ENCODE results near the gene RAB7B.
A peak's percentile ranks its signal among the peaks of the same experiment; 100 is the strongest.

The RAB7B gene

GRCh38 chr1:205930195-205930577, 73.0 kb downstream of the RAB7B start:
- no peak for TF ChIP-seq MAX (IDR thresholded peaks at IDR 0.05; ENCODE audit: low read depth, low read length)
- TF ChIP-seq CTCF (IDR thresholded peaks at IDR 0.05; ENCODE audit: low read depth, low read length): no peak
- no peak for TF ChIP-seq POLR2A (IDR thresholded peaks at IDR 0.05; ENCODE audit: extremely low read depth, insufficient read length)

GRCh38 chr1:205929496-205930194, 73.5 kb downstream of the RAB7B start:
- no peak overlapping the region for H3K4me3 ChIP-seq (ENCODE audit: low read depth, low read length)
- peak; percentile 52 for DNase-seq (ENCODE audit: low read depth)
- no peak for TF ChIP-seq CTCF (IDR thresholded peaks at IDR 0.05; ENCODE audit: low read depth, low read length)
- no peak for TF ChIP-seq POLR2A (IDR thresholded peaks at IDR 0.05; ENCODE audit: extremely low read depth, insufficient read length)
- no peak for TF ChIP-seq MAX (IDR thresholded peaks at IDR 0.05; ENCODE audit: low read depth, low read length)
- TF ChIP-seq MYC (IDR thresholded peaks at IDR 0.05; ENCODE audit: low read depth, low read length): no peak

More at GRCh38 chr1:205930195-205930577, 73.0 kb downstream of the RAB7B start:
- H3K4me3 ChIP-seq (ENCODE audit: low read depth, low read length): no peak overlapping the region
- peak; percentile 71 for DNase-seq (ENCODE audit: low read depth)

- DNase-seq (ENCODE audit: low read depth): no peak
- TF ChIP-seq POLR2A (IDR thresholded peaks at IDR 0.05; ENCODE audit: extremely low read depth, insufficient read length): no peak
- TF ChIP-seq MAX (IDR thresholded peaks at IDR 0.05; ENCODE audit: low read depth, low read length): no peak
- TF ChIP-seq CTCF (IDR thresholded peaks at IDR 0.05; ENCODE audit: low read depth, low read length): no peak
- TF ChIP-seq MYC (IDR thresholded peaks at IDR 0.05; ENCODE audit: low read depth, low read length): no peak
- no peak overlapping the region for H3K4me3 ChIP-seq (ENCODE audit: low read depth, low read length)
These were observed 74.9 kb downstream of the RAB7B start for GRCh38 chr1:205928317-205928716.

- no peak overlapping the region for H3K4me3 ChIP-seq (ENCODE audit: low read depth, low read length)
- DNase-seq (ENCODE audit: low read depth): no peak
- TF ChIP-seq MAX (IDR thresholded peaks at IDR 0.05; ENCODE audit: low read depth, low read length) (no peak), POLR2A (IDR thresholded peaks at IDR 0.05; ENCODE audit: extremely low read depth, insufficient read length) (no peak), MYC (IDR thresholded peaks at IDR 0.05; ENCODE audit: low read depth, low read length) (no peak), CTCF (IDR thresholded peaks at IDR 0.05; ENCODE audit: low read depth, low read length) (no peak)
These were observed 75.5 kb downstream of the RAB7B start for GRCh38 chr1:205927676-205928075.

- no peak for TF ChIP-seq MAX (IDR thresholded peaks at IDR 0.05; ENCODE audit: low read depth, low read length)
- no peak for TF ChIP-seq MYC (IDR thresholded peaks at IDR 0.05; ENCODE audit: low read depth, low read length)
- TF ChIP-seq POLR2A (IDR thresholded peaks at IDR 0.05; ENCODE audit: extremely low read depth, insufficient read length): no peak
- TF ChIP-seq CTCF (IDR thresholded peaks at IDR 0.05; ENCODE audit: low read depth, low read length): no peak
- H3K4me3 ChIP-seq (ENCODE audit: low read depth, low read length): no peak overlapping the region
- no peak for DNase-seq (ENCODE audit: low read depth)
These were observed 75.9 kb downstream of the RAB7B start for GRCh38 chr1:205927247-205927646.

Data from NB4 (cell line).